ENCODE data around the gene KATNB1.
A peak's percentile ranks its signal among the peaks of the same experiment; 100 is the strongest.
"Not testable (repeated sequence)": the region's sequence is repeated elsewhere in the genome, so short reads cannot be mapped to it uniquely, and the experiment has no call there.

The KATNB1 gene

GRCh38 chr16:57785385-57785784, 49.8 kb downstream of the KATNB1 start:
- DNase-seq (ENCODE audit: low read depth, low spot score): no peak
- no peak overlapping the region for H3K27ac ChIP-seq

GRCh38 chr16:57785924-57786323, 50.4 kb downstream of the KATNB1 start:
- H3K27ac ChIP-seq: no peak overlapping the region
- DNase-seq (ENCODE audit: low read depth, low spot score): no peak

- no peak for DNase-seq (ENCODE audit: low read depth, low spot score)
- H3K27ac ChIP-seq: no peak overlapping the region
Observed at GRCh38 chr16:57786632-57787518, 51.3 kb downstream of the KATNB1 start.

GRCh38 chr16:57787519-57787905, 51.9 kb downstream of the KATNB1 start:
- no peak for DNase-seq (ENCODE audit: low read depth, low spot score)
- H3K27ac ChIP-seq: no peak overlapping the region

- no peak overlapping the region for H3K27ac ChIP-seq
- DNase-seq (ENCODE audit: low read depth, low spot score): no peak
Observed at GRCh38 chr16:57788252-57788841, 52.8 kb downstream of the KATNB1 start.

- no peak for DNase-seq (ENCODE audit: low read depth, low spot score)
- no peak overlapping the region for H3K27ac ChIP-seq
Observed at GRCh38 chr16:57788951-57789350, 53.4 kb downstream of the KATNB1 start.

- no peak overlapping the region for H3K27ac ChIP-seq
- DNase-seq (ENCODE audit: low read depth, low spot score): no peak
Observed at GRCh38 chr16:57791195-57791892, 55.8 kb downstream of the KATNB1 start.

- no peak overlapping the region for H3K27ac ChIP-seq
- DNase-seq (ENCODE audit: low read depth, low spot score): no peak
Observed at GRCh38 chr16:57791893-57792461, 56.4 kb downstream of the KATNB1 start.

- no peak overlapping the region for H3K27ac ChIP-seq
- no peak for DNase-seq (ENCODE audit: low read depth, low spot score)
Observed at GRCh38 chr16:57794849-57795430, 59.4 kb downstream of the KATNB1 start.

GRCh38 chr16:57795431-57795878, 59.9 kb downstream of the KATNB1 start:
- DNase-seq (ENCODE audit: low read depth, low spot score): peak; percentile 62

GRCh38 chr16:57796014-57796413, 60.4 kb downstream of the KATNB1 start:
- not testable (repeated sequence) for DNase-seq (ENCODE audit: low read depth, low spot score)
- peak overlapping the region; percentile 88 for H3K27ac ChIP-seq

More at GRCh38 chr16:57795431-57795878, 59.9 kb downstream of the KATNB1 start:
- H3K27ac ChIP-seq: no peak overlapping the region

- peak overlapping the region; percentile 88 for H3K27ac ChIP-seq
- DNase-seq (ENCODE audit: low read depth, low spot score): no peak
Observed at GRCh38 chr16:57797216-57797525, 61.6 kb downstream of the KATNB1 start.

GRCh38 chr16:57797526-57798266, 62.1 kb downstream of the KATNB1 start:
- DNase-seq (ENCODE audit: low read depth, low spot score): no peak
- peak overlapping the region; percentile 88 for H3K27ac ChIP-seq

- peak overlapping the region; percentile 88 for H3K27ac ChIP-seq
- DNase-seq (ENCODE audit: low read depth, low spot score): no peak
Observed at GRCh38 chr16:57798267-57798810, 62.8 kb downstream of the KATNB1 start.

- peak overlapping the region; percentile 87 for H3K27ac ChIP-seq
- no peak for DNase-seq (ENCODE audit: low read depth, low spot score)
Observed at GRCh38 chr16:57798953-57799599, 63.5 kb downstream of the KATNB1 start.

GRCh38 chr16:57799600-57800199, 64.1 kb downstream of the KATNB1 start:
- H3K27ac ChIP-seq: peak overlapping the region; percentile 87
- no peak for DNase-seq (ENCODE audit: low read depth, low spot score)

- peak overlapping the region; percentile 87 for H3K27ac ChIP-seq
- no peak for DNase-seq (ENCODE audit: low read depth, low spot score)
Observed at GRCh38 chr16:57800200-57801097, 64.9 kb downstream of the KATNB1 start.
